Globus pallidus (tissue), 1 donor: ENCODE measurements around the gene ITPR3.
"Not testable (repeated sequence)": the region's sequence is repeated elsewhere in the genome, so short reads cannot be mapped to it uniquely, and the experiment has no call there.

Source experiments
- DNase-seq: peaks from one replicate; pipeline ENCODE4 v3.0.0-alpha.2; 2015; ENCODE audit warnings: low spot score

ITPR3 gene

DNA sequence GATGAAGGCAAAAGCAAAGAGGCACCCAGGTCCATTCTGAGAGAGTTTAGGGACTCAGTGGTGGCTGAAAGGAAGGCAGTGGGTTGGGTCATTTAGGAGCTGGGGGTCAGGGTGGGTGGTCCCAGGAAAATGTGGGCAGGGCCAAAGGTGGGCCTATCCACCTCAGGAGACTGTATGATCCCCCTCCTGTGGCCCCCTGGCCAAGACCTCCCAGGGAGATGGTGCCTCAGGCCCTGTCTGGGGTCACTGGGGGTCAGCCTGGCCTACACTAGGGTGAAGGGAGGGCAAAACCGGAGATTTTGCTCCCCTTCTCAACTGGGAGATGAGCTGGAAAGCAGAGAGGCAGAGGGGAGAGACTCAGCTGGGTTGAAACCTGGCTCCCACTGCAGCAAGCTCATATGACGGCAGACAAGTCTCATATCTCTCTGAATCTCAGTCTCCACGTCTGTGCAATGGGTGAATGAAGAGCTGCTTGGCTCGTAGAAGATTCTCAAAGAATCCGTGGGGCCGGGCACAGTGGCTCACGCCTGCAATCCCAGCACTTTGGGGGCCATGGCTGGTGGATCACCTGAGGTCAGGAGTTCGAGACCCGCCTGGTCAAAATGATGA lies 29.6 kb upstream of the ITPR3 start:
- DNase-seq: no peak

DNA sequence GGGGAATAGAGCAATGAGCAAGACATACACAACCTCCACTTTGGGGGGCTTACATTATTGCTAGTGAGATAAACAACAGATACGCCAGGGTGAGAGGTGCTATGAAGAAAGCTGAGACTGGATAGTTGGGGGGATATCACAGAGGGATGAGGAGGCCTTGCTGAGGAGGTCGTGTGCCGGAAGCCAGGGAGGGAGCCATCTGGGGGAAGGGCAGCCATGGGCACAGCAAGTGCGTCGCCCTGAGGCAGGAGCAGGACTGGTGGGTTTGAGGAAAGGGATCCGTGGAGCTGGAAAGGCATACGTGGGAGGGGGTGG lies 28.9 kb upstream of the ITPR3 start:
- DNase-seq: no peak

DNA sequence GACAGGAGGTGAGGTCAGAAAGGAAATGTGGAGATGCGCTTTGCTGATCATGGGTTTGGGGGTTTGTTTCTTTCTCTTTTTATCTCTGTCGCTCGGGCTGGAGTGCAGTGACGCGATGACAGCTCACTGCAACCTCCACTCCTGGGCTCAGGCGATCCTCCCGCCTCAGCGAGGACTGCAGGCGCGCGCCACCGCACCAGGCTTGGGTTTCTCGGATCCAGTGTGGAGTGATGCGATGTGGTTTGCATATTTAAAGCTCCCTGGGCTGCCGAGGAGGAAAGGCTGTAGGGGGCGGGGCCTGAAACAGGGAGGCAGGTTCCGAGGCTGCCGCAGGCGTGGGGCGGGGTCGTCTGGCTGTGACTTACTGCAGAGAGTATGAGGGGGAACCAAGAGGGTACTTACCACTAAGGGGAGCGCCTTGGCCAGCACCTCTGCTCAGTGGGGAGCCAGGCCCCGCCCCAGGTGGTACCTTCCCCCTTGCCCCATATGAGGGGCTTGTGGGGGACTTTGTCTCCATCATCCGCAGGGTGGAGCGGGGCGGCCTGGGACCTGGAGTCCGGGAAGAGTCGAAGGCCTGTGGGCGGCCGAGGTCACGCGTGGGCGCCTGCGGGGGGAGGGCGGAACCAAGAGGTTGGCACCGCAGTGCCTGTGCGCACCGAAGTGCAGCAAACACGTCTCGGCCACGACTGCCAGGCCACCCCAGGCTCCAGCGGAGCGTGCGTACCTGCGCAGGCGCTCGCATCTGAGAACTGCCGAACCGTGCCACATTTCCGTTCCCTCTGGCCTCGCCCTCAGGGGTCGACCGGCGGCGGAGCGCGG lies 28.3 kb upstream of the ITPR3 start:
- no peak for DNase-seq

DNA sequence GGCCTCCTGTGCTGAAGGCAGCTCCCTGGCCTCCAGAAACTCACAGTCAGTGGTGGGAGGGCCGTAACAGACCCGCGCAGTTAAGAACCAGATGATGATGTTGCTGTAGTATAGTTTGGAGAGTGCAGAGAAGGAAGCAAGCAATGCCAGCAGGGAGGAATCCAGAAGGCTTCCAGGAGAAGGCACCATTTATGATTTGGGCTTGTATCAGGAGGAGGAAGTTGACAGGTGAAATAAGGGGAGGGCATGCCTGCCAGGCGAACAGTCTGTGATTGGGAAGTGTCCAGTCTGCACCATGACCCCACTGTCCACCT lies 27.8 kb upstream of the ITPR3 start:
- DNase-seq: no peak

DNA sequence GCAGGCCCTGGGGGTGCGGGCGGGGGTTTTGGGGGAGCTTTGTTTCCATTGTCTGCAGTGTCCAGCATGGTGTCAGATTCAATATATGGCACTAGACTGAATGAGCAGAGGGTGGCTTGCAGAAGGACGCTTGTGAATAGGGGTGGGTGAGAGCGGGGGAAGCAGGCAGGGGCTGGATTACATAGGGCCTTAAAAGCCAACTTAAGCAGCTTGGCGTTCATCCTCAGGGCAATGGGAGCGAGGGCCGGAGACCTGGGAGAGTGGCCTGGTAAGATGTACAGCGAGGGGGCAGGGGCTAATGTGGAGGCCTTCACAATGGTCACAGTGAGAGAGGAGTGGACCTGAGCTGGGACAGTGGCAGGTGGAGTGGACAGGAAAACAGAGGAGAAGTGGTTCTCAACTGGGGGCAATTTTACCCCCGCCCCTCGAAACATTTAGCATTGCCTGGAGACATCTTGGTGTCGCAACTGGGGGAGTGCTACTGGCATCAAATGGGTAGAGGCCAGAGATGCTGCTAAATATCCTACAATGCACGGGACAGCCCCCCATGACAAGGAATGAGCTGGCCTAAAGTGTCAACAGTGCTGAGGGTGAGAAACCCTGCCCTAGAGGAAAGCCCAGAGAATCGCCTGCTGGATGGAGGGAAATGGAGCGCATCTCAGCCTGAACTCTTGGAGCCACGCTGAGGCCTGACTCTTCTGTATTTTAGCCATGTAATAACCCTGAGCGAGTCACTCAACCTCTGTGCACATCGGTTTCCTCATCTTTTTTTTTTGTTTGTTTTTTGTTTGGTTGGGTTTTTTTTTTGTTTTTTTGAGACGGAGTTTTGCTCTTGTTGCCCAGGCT lies 25.9 kb upstream of the ITPR3 start:
- no peak for DNase-seq

DNA sequence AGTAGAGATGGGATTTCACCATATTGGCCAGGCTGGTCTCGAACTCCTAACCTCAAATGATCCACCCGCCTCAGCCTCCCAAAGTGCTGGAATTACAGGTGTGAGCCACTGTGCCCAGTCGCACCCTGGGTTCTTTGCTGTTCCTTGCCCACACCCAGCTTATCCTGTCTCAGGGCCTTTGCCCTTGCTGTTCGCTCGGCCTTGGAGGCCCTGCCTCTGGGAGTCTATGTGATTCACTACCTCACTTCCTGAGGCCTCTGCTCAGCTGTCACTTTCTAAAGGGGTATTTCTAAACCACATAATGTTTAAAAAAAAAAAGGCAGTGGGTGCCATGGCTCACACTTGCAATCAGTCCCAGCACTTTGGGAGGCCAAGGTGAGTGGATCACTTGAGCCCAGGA lies 24.2 kb upstream of the ITPR3 start:
- DNase-seq: not testable (repeated sequence)

DNA sequence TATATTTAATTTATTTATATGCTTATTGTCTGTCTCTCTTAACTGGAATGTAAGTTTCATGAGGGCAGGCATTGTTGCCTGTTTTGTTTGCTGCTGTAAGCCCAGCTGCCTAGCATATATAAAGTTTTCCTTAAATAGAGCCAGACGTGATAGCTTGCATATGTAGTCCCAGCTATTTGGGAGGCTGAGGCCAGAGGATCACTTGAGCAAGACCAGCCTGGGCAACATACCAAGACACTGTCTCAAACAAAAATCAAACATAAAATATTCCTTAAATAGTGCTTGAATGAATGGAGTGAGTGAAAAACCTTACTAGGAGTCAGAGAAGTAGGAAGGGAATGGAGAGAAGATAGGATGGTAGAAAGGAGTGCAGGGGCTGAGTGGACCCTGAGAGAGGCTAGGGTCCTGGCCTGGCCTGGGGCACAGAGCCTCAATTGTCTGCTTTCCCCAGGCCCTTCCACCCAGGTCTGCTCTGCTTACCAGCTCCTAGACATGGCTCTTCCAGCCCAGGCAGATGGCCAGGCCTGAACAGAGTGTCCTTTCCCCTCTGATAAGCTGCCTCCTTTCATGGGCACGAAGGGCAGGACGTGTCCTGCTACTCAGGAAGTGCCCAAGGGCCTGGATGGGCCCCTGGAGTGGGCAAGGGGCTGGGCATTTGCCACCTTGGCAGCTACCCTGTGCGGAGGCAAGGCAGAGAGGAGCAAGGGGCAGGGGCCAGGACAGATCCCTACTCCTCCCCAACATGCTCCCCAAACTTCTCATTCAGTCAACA lies 23.4 kb upstream of the ITPR3 start:
- DNase-seq: no peak

DNA sequence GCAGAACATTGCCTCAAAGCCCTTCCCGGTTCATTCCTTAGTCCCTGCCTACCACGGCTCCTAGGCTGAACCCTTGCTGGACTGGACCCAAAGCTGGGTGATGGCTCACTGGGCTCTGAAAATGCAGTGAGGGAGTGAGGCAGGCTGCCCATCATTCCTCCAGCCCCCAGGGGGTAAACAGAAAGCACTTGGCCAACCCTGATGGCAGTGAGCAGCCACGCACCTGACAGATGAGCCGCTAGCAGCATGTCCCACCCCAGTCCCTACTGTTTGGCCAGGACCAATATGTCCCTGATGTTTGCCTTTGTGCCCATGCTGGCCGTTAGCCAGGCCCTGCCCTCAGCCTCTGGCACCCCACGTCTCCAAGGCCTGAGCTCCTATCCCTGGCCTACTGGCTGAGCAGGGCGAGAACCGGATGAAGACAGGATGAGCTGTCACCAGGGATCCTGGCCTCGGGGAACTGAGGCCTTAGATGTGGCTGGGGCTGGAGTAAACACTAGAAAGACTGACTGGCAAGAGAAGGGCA lies 21.6 kb upstream of the ITPR3 start:
- DNase-seq: no peak

DNA sequence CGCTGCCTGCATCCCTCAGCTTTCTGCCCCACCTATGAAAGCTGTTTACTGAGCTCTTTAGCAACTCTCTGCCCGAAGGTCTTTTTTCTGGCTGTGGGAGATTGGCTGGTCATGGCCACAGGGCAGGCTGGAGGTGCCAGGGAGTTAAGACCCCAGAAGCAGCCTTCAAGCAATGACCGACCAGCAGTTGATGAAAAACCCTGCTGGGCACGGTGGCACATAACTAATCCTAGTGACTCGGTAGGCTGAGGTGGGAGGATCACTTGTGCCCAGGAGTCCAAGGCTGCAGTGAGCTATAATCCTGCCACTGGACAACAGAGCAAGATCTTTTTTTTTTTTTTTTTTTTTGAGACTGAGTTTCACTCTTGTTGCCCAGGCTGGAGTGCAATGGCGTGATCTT lies 20.4 kb upstream of the ITPR3 start:
- DNase-seq: no peak

DNA sequence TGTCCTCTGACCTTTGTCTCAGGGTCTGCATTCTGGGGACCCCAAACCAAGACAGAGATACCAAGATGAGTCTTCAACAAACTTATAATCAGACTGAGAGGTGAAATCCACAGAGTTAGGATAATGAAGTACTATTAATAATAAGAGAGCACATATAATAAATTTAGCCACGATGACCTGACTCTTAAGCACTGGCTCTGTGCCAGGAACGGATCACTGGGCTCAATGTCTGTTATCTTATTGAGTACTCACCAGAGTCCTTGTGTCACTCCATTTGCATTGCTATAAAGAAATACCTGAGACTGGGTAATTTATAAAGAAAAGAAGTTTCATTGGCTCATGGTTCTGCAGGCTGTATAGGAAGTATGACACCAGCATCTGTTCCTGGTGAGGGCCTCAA lies 18.9 kb upstream of the ITPR3 start:
- DNase-seq: no peak

DNA sequence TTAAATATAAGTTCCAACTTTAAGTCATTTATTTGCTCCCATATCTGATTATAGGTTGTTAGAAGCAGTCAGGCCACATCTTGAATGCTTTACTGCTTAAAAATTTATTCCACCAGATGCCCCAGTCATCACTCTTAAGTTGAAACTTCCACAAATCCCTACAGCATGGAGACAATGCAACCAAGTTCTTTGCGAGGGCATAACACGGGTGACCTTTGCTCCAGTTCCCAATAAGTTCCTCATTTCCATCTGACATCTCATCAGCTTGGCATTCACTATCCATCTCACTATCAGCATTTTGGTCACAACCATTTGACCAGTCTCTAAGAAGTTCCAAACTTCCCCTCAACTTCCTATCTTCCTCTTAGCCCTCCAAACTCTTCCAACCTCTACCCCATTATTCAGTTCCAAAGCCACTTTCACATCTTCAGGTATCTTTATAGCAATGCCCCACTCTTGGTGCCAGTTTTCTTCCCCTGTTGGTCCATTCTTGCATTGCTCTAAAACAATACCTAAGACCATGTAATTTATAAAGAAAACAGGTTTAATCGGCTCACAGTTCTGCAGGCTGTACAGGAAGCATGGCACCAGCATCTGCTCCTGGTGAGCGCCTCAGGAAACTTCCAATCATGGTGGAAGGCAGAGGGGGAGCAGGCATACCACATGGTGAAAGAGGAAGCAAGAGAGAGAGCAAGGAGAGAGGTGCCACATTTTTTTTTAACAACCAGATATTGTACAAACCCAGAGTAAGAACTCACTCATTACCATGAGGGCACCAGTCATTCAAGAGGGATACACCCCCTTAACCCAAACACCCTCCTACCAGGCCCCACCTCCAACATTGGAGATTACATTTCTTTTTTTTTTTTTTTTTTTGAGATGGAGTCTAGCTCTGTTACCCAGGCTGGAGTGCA lies 15.9 kb upstream of the ITPR3 start:
- no peak for DNase-seq

DNA sequence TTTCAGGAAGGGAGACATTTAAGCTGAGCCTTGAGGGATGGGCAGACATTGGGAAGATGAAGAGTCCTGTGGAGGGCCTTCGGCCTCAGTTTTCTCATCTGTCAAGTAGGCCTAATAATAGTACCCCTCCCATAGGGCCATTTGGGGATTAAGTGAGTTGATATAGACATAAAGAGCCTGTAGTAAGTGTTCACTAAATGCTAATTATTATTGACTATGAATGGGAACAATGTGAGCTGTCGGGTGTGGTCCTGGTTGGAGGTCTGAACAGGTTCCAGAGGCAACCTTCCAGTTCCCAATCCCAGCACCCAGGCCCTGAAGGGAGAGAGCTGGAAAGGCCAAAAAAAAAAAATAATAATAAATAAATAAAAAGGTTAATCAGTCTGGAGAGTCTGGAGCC lies 14.5 kb upstream of the ITPR3 start:
- DNase-seq: no peak

DNA sequence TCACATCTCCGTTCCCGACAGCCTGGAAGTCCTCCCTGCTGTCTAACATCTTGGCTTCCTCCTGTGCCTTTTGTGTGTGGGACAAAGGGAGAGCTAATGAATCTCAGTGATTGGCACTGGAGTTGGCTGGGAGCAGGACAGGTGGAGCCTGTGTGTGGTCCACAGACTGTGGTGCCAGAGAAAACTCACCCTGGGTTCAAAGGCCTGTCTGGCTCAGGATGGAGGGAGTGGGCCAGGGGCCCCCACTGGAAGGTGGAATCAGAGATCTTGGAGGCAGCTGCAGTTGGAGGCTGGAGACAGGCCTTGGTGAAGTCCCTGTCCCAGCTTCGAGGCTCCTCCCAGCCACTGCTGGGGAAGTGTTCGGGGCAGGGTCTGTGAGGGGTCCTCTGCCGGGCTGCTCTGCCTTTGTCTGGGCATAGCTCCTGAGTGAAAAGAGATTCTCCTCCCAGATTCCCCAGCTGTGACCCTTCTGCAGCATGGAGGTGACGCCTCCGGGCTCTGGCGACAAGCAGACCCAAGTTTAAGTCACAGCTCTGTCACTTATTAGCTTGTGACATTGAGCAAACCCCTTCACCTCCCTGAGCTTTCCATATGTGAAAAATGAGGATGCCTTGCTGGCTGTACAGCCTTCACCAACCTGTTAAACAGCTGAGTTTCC lies 13.9 kb upstream of the ITPR3 start:
- no peak for DNase-seq

DNA sequence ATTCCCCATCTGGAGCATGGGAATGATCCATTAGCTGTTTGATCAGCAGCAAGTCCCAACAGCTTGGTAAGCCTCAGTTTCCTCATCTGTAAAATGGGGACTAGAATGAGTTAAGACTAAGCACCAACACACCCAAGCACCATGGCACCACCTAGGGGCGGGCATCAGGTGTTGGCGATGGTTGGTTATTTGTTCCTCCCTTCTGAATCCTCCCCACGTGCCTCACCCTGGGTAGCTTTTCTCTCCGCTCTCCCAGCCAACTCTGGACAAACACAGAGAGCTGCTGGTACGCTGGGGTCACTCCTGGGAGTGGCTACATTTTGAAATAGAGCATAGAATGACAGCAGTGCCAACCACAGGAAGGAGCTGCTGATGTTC lies 13.3 kb upstream of the ITPR3 start:
- no peak for DNase-seq

DNA sequence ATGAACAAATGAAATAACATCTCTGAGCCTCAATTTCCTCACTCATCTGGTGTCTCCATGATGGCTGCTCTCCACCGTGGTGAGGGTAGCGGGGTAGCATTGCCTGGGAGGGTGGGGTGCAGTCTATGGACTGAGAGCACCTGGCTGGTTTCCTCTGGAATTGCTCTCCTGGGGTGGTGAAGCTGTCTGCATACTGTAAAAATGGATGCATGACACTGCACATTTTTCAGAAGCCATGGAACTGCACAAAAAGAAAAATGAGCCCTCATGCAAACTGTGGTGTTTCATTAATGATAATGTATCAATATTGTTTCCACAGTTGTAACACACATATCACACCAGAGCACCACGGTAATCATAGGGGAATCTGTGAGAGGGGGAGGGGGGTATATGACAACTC lies 12.1 kb upstream of the ITPR3 start:
- DNase-seq: no peak

DNA sequence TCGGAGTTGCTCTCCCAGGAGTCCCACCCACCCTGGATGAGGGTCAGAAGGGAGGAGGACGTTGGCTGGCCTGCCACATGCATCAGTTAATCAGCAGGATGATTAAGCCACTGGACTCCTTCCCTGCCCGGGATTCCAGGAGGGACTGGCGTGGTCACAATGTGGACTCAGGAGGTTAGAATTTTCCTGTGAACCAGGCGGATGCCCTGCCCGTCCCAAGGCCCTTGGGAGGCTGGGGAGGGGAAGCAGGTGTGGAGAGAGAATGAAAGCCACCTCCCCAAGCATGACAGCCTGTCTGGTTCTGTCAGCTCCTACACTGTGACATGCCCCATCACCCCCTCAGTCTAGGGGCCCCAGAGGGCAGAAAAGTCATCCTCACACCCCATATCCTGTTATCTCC lies 11.6 kb upstream of the ITPR3 start:
- DNase-seq: no peak

DNA sequence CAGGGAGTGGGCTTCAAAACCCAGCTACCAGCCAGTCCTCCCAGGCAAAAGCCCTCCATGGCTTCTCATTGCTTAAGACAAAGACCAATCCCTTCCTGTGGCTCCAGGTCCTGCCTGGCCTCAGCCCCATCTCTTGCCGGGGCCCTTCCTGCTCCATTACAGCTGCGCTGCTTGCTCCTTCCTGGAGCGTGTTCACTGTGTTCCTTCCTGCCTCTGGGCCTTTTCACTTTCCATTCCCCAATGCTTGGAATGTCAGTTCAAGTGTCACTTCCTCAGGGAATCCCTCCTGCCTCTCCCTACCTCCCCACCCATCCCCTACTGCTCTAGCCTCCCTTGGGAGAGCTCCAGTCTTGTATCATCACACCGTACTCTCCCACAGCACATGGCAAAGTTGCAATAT lies 11.1 kb upstream of the ITPR3 start:
- no peak for DNase-seq

DNA sequence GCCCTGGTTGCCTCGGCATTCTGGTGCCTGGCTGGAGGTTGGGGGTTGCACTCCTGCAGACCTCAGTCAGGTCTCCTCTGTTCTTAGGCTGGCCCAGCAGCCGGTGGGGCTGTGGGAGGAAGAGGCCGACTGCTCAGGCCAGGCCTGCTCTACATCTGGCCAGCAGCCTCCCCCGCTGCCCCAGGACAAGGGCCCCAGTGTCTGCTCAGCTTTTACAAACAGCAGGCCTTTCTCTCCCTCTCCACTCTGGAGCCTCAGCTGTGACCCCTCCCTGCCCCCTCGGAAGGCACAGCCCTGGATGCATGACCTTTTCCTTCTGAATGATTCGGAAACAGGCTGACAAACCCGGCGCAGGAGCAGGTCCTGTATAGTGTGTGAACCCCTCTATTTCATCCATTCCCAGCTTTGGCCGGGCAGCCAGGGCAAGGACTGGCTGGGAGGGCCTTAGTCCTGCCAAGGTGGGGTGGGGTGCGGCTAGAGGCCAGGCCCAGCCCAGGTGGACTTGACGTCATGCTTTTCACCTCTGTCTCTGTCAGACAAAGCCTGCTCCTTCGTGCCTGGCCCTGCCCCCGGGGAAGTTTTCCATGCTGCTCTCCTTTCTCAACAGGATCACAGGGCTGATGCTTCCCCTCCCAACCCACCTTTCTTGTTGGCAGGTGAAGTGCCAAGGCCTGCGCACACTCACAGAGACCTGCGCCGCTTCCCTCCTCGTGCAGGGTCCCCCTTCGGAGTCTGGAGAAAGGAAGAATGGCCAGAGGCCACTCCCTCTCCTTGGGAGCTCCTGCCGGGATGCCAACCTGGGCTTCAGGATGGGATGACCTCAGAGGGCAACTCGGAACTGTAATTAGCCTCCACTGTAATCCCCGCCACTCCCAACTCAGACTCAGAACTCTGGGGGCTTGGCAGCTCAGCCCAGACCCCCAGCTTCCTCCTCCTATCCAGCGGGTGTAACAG lies 10.1 kb upstream of the ITPR3 start:
- peak; percentile 91 for DNase-seq

DNA sequence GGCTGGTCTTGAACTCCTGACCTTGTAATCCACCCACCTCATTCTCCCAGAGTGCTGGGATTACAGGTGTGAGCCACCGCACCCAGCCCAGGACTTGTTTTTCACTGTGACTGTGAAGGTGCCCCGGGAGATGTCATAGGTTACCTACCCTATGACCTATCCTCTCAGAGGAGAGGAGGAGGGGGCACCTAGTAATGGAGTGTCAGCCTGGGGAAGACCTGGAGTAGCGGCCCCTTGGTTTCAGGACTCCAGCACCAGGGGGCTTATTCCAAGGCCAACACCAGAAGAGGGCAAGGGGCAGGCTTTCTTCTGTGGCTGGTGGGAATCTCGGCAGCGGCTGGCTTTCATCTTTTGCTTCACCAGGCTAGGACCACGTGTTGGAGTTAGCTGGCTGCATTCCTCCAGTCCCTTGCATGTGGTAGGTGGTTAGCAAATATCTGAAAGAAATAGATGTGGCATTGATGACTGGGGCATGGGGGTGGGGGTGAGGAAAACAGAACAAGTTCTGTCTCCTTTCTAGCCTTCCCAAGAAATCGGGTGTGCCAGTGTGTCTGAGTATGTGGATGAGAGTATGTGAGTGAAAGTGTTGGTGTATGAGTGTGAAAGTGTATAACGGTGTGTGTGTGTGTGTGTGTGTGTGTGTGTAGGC lies 7.9 kb upstream of the ITPR3 start:
- no peak for DNase-seq
